Vagina (tissue), 2 donors: Measurements from ENCODE around the gene CCDC68. TPM values are rescaled to one million over a fixed set of nuclear protein-coding genes. Genes with fewer than 3 reads are reported as not detected.

Experiments
- DNase-seq, 2 donors: peaks; one replicate each; pipeline ENCODE4 v3.0.0-alpha.2; 2017; ENCODE audit errors: extremely low spot score in 2 of 2
- H3K27ac ChIP-seq: fragments of 200-600 bp; sonication (generic); one replicate; pipeline ENCODE4 v1.5.1; 2019
- H3K27me3 ChIP-seq: fragments of 200-600 bp; sonication (generic); one replicate; pipeline ENCODE4 v1.5.1; 2019
- H3K36me3 ChIP-seq, 2 donors: fragments of 200-600 bp; sonication (generic); one replicate each; pipeline ENCODE4 v1.5.1; 2017 to 2019
- H3K4me1 ChIP-seq: fragments of 200-600 bp; sonication (generic); one replicate; pipeline ENCODE4 v1.5.1; 2019
- H3K4me3 ChIP-seq, 2 donors: fragments of 200-600 bp; sonication (generic); 1 replicate in 1 of 2; 2 replicates in 1 of 2; pipeline ENCODE4 v1.5.1; 2016 to 2019
- H3K9me3 ChIP-seq: fragments of 200-600 bp; sonication (generic); one replicate; pipeline ENCODE4 v1.5.1; 2019
- POLR2A ChIP-seq, 2 donors: fragments of 450-650 bp; IDR thresholded peaks; one replicate each; pipeline ENCODE4 v1.6.1; 2017; ENCODE audit warnings: antibody characterized with exemption in 2 of 2, mild to moderate bottlenecking in 2 of 2, moderate library complexity in 2 of 2
- POLR2AphosphoS5 ChIP-seq, 2 donors: sonication (generic); formaldehyde crosslinking; IDR thresholded peaks; one replicate each; pipeline ENCODE4 v1.9.0; 2017; ENCODE audit warnings: antibody characterized with exemption in 2 of 2, mild to moderate bottlenecking in 2 of 2, low read depth in 1 of 2; ENCODE audit not compliant: insufficient read depth in 1 of 2
- intact Hi-C: fragments of 100-400 bp; cut with DNase I; formaldehyde crosslinking; loops from one replicate; pipeline ENCODE4 v1.15.1; 2023
- total RNA-seq: library from RNA; depleted of rRNA; stranded (reverse); fragments of >200 nt; gene quantifications from one replicate; pipeline ENCODE4 v1.2.3, GENCODE V29; 2016
- TF ChIP-seq, protein P1 (sequence below), 3 experiments: fragments of 450-650 bp in 2 of 3; fragments of 200-600 bp in 1 of 3; sonication (generic) in 1 of 3; IDR thresholded peaks; one replicate each; pipeline ENCODE4 v1.5.1; 2017 to 2019; ENCODE audit warnings: antibody characterized with exemption in 3 of 3, mild to moderate bottlenecking in 2 of 3, moderate library complexity in 2 of 3

CCDC68 gene
- total RNA-seq, 1 donor from 2014 or later = 8.1 TPM

DNA sequence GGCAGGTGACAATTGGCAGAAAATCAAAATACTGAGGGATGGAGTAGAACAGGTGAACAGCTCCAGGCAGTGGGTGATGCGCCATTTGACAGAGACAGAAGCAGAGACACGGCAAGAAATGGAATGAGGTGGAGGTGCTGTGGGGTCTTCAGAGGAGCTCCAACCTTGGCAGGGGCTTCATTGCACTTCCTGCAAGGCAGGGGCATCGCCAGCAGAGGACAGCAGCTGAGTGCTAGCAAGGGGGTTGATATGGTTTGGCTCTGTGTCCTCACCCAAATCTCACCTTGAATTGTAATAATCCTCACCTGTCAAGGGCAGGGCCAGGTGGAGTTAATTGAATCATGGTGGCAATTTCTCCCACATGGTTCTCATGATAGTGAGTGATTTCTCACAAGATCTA lies 42.8 kb downstream of the CCDC68 start:
- intact Hi-C loops = no loop called here
- Histone ChIP-seq H3K4me3 (no peak overlapping the region), H3K9me3 (no peaks in the 10 kb centered on the region), H3K27me3 (no peaks in the 10 kb centered on the region), H3K4me1 (no peaks in the 10 kb centered on the region), H3K36me3 (no peaks in the 10 kb centered on the region), H3K27ac (no peak overlapping the region)
- TF ChIP-seq, protein P1, sequence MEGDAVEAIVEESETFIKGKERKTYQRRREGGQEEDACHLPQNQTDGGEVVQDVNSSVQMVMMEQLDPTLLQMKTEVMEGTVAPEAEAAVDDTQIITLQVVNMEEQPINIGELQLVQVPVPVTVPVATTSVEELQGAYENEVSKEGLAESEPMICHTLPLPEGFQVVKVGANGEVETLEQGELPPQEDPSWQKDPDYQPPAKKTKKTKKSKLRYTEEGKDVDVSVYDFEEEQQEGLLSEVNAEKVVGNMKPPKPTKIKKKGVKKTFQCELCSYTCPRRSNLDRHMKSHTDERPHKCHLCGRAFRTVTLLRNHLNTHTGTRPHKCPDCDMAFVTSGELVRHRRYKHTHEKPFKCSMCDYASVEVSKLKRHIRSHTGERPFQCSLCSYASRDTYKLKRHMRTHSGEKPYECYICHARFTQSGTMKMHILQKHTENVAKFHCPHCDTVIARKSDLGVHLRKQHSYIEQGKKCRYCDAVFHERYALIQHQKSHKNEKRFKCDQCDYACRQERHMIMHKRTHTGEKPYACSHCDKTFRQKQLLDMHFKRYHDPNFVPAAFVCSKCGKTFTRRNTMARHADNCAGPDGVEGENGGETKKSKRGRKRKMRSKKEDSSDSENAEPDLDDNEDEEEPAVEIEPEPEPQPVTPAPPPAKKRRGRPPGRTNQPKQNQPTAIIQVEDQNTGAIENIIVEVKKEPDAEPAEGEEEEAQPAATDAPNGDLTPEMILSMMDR (IDR thresholded peaks at IDR 0.05) = no peak
- TF ChIP-seq POLR2A (IDR thresholded peaks at IDR 0.05) (no peak), POLR2AphosphoS5 (IDR thresholded peaks at IDR 0.05; ENCODE audit: insufficient read depth in 1 of 2, low read depth in 1 of 2) (no peak)
- no peak for DNase-seq

DNA sequence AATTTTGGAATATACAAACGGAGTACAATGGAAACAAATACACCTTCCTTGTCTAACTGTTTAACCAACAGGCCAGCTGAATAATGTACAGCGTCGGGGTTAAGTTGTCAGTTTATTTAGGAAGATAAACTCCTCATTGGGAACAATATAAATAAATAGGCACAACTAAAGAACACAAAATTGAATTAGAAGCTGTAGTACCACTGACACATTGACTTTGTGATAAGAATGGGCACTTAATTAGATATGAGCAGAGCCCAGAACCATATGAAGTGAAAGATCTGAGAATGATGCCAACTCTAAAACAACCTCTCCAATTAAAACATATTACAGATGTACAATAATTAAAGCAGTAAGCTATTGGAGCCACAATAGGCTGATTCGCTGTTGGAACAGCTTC lies 44.4 kb downstream of the CCDC68 start:
- H3K27ac ChIP-seq = no peak overlapping the region
- no peaks in the 10 kb centered on the region for H3K4me1 ChIP-seq
- TF ChIP-seq POLR2AphosphoS5 (IDR thresholded peaks at IDR 0.05; ENCODE audit: insufficient read depth in 1 of 2, low read depth in 1 of 2) = no peak
- no peak for TF ChIP-seq POLR2A (IDR thresholded peaks at IDR 0.05)
- TF ChIP-seq, protein P1 (IDR thresholded peaks at IDR 0.05) = no peak
- no peak overlapping the region for H3K4me3 ChIP-seq
- intact Hi-C loops = no loop called here
- H3K9me3 ChIP-seq = no peaks in the 10 kb centered on the region
- no peaks in the 10 kb centered on the region for H3K36me3 ChIP-seq
- no peaks in the 10 kb centered on the region for H3K27me3 ChIP-seq
- no peak for DNase-seq

DNA sequence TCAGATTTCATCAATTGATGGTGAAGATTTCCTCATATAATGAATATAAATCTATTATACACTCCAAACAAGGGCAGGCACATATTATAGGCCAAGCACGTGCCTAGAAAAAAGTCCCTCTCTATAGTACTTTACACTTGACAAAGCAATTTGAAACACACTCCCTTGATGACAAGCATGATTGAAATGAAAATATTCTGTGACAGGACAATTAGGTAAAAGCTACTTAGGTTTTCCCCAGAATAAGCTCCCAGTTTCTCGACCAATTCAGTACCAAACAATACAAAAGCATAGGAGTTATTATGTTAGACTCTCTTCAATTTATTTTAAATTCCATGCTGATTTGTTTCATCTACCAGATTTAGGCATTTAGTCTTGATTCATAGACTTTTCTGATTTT lies 47.7 kb downstream of the CCDC68 start:
- intact Hi-C loops = no loop called here

DNA sequence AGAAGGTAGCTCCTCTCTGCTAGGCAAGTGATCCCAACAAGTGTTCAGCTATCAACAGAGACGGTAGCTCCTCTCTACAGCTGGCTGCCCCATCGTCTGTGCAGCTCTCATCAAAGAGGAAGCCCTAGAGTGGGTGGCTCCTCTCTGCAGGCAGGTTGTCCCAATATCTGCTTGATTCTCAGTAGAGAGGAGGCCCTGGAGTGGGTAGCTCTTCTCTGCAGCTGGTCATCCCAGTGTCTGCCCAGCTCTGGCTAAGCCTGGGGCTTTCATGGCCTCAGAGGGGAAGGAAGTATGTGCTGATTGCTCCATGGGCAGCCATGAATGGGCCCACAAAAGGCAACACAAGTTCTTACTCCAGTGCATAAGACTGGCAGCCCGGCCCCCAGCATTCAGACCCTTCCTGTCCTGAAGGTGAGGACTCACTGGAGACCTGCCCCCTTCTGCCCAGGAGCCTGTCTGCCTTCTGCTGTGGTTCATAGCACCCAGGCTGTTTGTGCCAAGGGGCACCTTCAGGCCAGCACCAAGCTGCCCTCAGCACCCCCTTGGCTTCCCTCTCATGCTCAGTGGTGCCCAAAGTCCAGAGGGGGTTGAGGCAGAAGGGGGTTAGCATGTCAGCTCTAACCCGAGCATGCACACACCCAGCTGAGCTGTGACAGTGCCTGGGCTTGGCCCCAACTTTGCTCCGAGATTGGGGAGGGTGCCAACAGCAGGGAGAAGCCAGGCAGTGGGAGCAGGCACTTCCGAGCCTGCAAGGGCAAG lies 48.9 kb downstream of the CCDC68 start:
- no peaks in the 10 kb centered on the region for H3K4me1 ChIP-seq
- no peak for DNase-seq
- no peak overlapping the region for H3K27ac ChIP-seq
- intact Hi-C loops = no loop called here
- H3K9me3 ChIP-seq = no peaks in the 10 kb centered on the region
- TF ChIP-seq, protein P1 (IDR thresholded peaks at IDR 0.05) = no peak
- TF ChIP-seq POLR2A (IDR thresholded peaks at IDR 0.05) = no peak
- no peak for TF ChIP-seq POLR2AphosphoS5 (IDR thresholded peaks at IDR 0.05; ENCODE audit: insufficient read depth in 1 of 2, low read depth in 1 of 2)
- no peak overlapping the region for H3K4me3 ChIP-seq
- no peaks in the 10 kb centered on the region for H3K27me3 ChIP-seq
- H3K36me3 ChIP-seq = no peaks in the 10 kb centered on the region

More for the DNA sequence above, 47.7 kb downstream of the CCDC68 start:
- H3K27ac ChIP-seq = no peak overlapping the region
- no peaks in the 10 kb centered on the region for H3K36me3 ChIP-seq
- H3K27me3 ChIP-seq = no peaks in the 10 kb centered on the region
- no peaks in the 10 kb centered on the region for H3K4me1 ChIP-seq
- TF ChIP-seq, protein P1 (IDR thresholded peaks at IDR 0.05) = no peak
- TF ChIP-seq POLR2AphosphoS5 (IDR thresholded peaks at IDR 0.05; ENCODE audit: insufficient read depth in 1 of 2, low read depth in 1 of 2) = no peak
- no peak for TF ChIP-seq POLR2A (IDR thresholded peaks at IDR 0.05)
- H3K9me3 ChIP-seq = no peaks in the 10 kb centered on the region
- H3K4me3 ChIP-seq = no peak overlapping the region
- no peak for DNase-seq

DNA sequence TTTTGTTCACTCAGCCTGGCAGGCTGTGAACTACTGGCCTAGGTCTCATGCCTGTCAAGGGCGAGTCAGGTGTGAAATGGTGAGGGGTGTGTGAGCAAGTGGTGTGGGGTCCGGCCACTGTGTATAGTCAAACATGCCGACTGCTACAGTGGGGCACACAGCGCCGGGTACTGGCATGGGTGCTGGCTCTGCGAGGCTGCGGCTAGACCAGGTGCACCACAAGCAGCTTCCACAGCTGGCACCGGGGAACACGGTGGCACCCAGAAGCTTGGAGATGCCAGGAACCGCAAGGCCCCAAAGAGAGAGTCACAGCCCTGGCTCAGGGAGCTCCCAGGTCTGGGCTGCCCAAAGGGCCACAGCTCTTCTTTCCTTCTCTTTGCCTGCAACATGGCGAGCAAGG lies 49.7 kb downstream of the CCDC68 start:
- intact Hi-C loops = no loop called here
- H3K36me3 ChIP-seq = no peaks in the 10 kb centered on the region

More for the DNA sequence above, 49.7 kb downstream of the CCDC68 start:
- no peak for TF ChIP-seq POLR2A (IDR thresholded peaks at IDR 0.05)
- no peaks in the 10 kb centered on the region for H3K9me3 ChIP-seq
- no peaks in the 10 kb centered on the region for H3K27me3 ChIP-seq
- H3K4me3 ChIP-seq = no peak overlapping the region
- no peaks in the 10 kb centered on the region for H3K4me1 ChIP-seq
- DNase-seq = no peak
- no peak overlapping the region for H3K27ac ChIP-seq
